Measurements from ENCODE around the gene ADGRB2.

- TF ChIP-seq, protein P1, sequence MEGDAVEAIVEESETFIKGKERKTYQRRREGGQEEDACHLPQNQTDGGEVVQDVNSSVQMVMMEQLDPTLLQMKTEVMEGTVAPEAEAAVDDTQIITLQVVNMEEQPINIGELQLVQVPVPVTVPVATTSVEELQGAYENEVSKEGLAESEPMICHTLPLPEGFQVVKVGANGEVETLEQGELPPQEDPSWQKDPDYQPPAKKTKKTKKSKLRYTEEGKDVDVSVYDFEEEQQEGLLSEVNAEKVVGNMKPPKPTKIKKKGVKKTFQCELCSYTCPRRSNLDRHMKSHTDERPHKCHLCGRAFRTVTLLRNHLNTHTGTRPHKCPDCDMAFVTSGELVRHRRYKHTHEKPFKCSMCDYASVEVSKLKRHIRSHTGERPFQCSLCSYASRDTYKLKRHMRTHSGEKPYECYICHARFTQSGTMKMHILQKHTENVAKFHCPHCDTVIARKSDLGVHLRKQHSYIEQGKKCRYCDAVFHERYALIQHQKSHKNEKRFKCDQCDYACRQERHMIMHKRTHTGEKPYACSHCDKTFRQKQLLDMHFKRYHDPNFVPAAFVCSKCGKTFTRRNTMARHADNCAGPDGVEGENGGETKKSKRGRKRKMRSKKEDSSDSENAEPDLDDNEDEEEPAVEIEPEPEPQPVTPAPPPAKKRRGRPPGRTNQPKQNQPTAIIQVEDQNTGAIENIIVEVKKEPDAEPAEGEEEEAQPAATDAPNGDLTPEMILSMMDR (IDR thresholded peaks at IDR 0.05; ENCODE audit: borderline replicate concordance, extremely low read depth, low read length, poor library complexity, severe bottlenecking), result no peak
- TF ChIP-seq EZH2 (IDR thresholded peaks at IDR 0.05; ENCODE audit: borderline replicate concordance, low read depth, low read length, severe bottlenecking), result no peak
These were observed 27.5 kb downstream of the ADGRB2 start for GRCh38 chr1:31736675-31737074.

All from DND-41 (cell line).